Heart left ventricle (tissue), 16 donors: Measurements from ENCODE around the gene ANTXRL. TPM values are rescaled to one million over a fixed set of nuclear protein-coding genes. Genes with fewer than 3 reads are reported as not detected.
A peak's percentile ranks its signal among the peaks of the same experiment; 100 is the strongest.
"Not testable (repeated sequence)": the region's sequence is repeated elsewhere in the genome, so short reads cannot be mapped to it uniquely, and the experiment has no call there.

Experiments
- ATAC-seq, 4 donors: fragments of 200-7000 bp; cut with Tn5 transposase; one replicate each; pipeline ENCODE4 v1.9.1; 2020 to 2022; ENCODE audit warnings: moderate library complexity in 4 of 4, mild to moderate bottlenecking in 3 of 4, moderate number of reproducible peaks in 1 of 4
- DNase-seq, 5 donors: peaks; one replicate each; pipeline ENCODE4 v3.0.0-alpha.2; 2020
- H3K27ac ChIP-seq, 12 donors: fragments of 200-600 bp; sonication (generic) in 4 of 12; one replicate each; pipeline versions ENCODE4 v1.5.0 to v1.8.0; 2016 to 2022; ENCODE audit warnings: mild to moderate bottlenecking in 2 of 12
- H3K27me3 ChIP-seq, 9 donors: fragments of 200-600 bp; sonication (generic) in 2 of 9; one replicate each; pipeline versions ENCODE4 v1.5.1 to v1.8.0; 2016 to 2022; ENCODE audit warnings: mild to moderate bottlenecking in 3 of 9
- H3K36me3 ChIP-seq, 9 donors: fragments of 200-600 bp; sonication (generic) in 2 of 9; one replicate each; pipeline versions ENCODE4 v1.5.0 to v1.8.0; 2018 to 2022; ENCODE audit warnings: mild to moderate bottlenecking in 2 of 9
- H3K4me1 ChIP-seq, 12 donors: fragments of 200-600 bp; sonication (generic) in 4 of 12; one replicate each; pipeline versions ENCODE4 v1.5.0 to v1.8.0; 2016 to 2022; ENCODE audit warnings: mild to moderate bottlenecking in 3 of 12
- H3K4me3 ChIP-seq, 12 donors: fragments of 200-600 bp; sonication (generic) in 4 of 12; one replicate each; pipeline versions ENCODE4 v1.5.0 to v1.8.0; 2017 to 2022; ENCODE audit warnings: mild to moderate bottlenecking in 9 of 12, moderate library complexity in 4 of 12
- H3K9me3 ChIP-seq, 12 donors: fragments of 200-600 bp; sonication (generic) in 4 of 12; one replicate each; pipeline versions ENCODE4 v1.5.0 to v1.8.0; 2016 to 2022; ENCODE audit warnings: mild to moderate bottlenecking in 1 of 12
- WGBS, 4 donors: extraction: QIAGEN DNeasy Blood & Tissue Kit in 2 of 4; methylation state at CpG; one replicate each; pipeline versions ENCODE4 v1.1.5 to v1.1.7; 2013 to 2018; 5-methylcytosine and 5-hydroxymethylcytosine counted together
- intact Hi-C, 10 donors: fragments of 100-400 bp; cut with DNase I; formaldehyde crosslinking; loops; one replicate each; pipeline versions ENCODE4 v1.11.1 to v1.14.2; 2022
- polyA plus RNA-seq, 2 donors: library from polyadenylated mRNA; stranded (reverse); fragments of 200-250 nt; gene quantifications; one replicate each; pipeline ENCODE4 v1.2.3, GENCODE V29; 2013
- total RNA-seq, 9 donors: library from RNA; depleted of rRNA in 2 of 9; stranded (reverse); fragments of >200 nt in 2 of 9; fragmentation: NEBNext Ultra II Directional in 3 of 9; extraction: Animal tissue kit (Norgen Biotek cat#: 25700) in 3 of 9; gene quantifications; one replicate each; pipeline versions ENCODE4 v1.1.0 to v1.2.4, GENCODE V29; 2016 to 2023
- donor health status: ischemic (EF 13 %, LVEDD 7.1; RV severe dilation, severe dysfunction).
- donor health status: healthy with polysubstance abuse.
- donor health status: DM: no; HTN: yes; CAD: no.
- donor health status: DM: no; HTN: no; CAD: no.
- donor health status: ischemic (EF 25% LVEDD 6.9; RV normal size, moderate dysfunction).
- donor health status: ischemic (EF 25% LVEDD 5.7; RV mildly dilated, moderate dysfunction).
- donor health status: healthy.
- donor health status: DM: yes; HTN: yes; CAD: no.
- donor health status: ischemic (EF 35%, LVEDD 5.7; RV mildly dilated, moderate dysfunction).
- donor health status: nonischemic (EF 11% LVEDD 7.7; RV severe dilation, severe dysfunction).
- donor health status: DM: yes; HTN: yes; CAD: no.
- donor health status: PGD.
- donor health status: ischemic (EF 29% LVEDD 5.4; RV normal size, mild dysfunction).
- donor health status: nonischemic (EF 23%, LVEDD 6.1; RV moderate dilation, normal function).

Gene ANTXRL
- total and polyA plus RNA-seq, 11 donors = 0.42 to 0.99 (median 0.90) TPM; not detected in 8

- H3K27me3 ChIP-seq, H3K4me3 ChIP-seq, H3K9me3 ChIP-seq, H3K4me1 ChIP-seq, H3K36me3 ChIP-seq, intact Hi-C loops, DNase-seq, H3K27ac ChIP-seq: not testable (repeated sequence)
- 49 to 72% (median 54%) methylated on average over 2 of the region's 5 CpGs for WGBS, 4 donors
- peak in 1 of 4 donors; percentile 21 for ATAC-seq
Observed at GRCh38 chr10:46379233-46379848, 92.5 kb downstream of the ANTXRL start.

Other genes with a start within 250 kb of the ANTXRL start
- gene MSMB, start 240.7 kb upstream of the ANTXRL start, total RNA-seq = not detected
- not detected for gene MSMB, start 240.7 kb upstream of the ANTXRL start, polyA plus RNA-seq
- gene ANXA8L1, start 88.8 kb downstream of the ANTXRL start, total RNA-seq = 10 to 100 TPM in 1 of 9 donors, 1 to 10 TPM in 1, not detected in 7; 1.6 to 43.5 TPM
- gene ANXA8L1, start 88.8 kb downstream of the ANTXRL start, polyA plus RNA-seq = under 1 TPM in 1 of 2 donors, not detected in 1; 0.08 TPM
- not detected for gene NPY4R, start 179.0 kb downstream of the ANTXRL start, total RNA-seq
- gene NPY4R, start 179.0 kb downstream of the ANTXRL start, polyA plus RNA-seq = not detected